Measurements from ENCODE around the gene ZDHHC12.

ZDHHC12 gene

GRCh38 chr9:128723866-128724743, at the start of gene ZDHHC12:
TSS of gene ZDHHC12 (minus strand) at chr9:128724127. CDS start at chr9:128724093, 34 bp downstream.
- DNase-seq (ENCODE audit: low read depth in 2 of 2, low spot score in 1 of 2), result peak; percentile 95 to 99

DNA sequence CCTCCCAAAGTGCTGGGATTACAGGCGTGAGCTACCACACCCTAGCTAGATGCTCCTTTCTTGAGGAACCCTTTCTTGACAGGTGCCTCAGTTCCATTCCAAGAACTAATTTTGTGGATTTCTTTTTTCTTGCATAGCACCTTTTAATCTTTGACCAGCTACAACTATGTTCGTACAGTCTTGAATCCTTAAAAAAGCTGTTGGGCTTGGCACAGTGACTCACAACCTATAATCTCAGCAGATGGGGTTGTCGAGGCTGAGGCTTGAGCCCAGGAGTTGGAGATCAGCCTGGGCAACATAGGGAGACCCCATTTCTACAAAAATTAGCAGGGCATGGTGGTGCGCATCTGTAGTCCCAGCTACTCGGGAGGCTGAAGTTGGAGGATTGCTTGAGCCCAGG, 49.1 kb upstream of the ZDHHC12 start:
- DNase-seq (ENCODE audit: low read depth in 2 of 2, low spot score in 1 of 2), result no peak

DNA sequence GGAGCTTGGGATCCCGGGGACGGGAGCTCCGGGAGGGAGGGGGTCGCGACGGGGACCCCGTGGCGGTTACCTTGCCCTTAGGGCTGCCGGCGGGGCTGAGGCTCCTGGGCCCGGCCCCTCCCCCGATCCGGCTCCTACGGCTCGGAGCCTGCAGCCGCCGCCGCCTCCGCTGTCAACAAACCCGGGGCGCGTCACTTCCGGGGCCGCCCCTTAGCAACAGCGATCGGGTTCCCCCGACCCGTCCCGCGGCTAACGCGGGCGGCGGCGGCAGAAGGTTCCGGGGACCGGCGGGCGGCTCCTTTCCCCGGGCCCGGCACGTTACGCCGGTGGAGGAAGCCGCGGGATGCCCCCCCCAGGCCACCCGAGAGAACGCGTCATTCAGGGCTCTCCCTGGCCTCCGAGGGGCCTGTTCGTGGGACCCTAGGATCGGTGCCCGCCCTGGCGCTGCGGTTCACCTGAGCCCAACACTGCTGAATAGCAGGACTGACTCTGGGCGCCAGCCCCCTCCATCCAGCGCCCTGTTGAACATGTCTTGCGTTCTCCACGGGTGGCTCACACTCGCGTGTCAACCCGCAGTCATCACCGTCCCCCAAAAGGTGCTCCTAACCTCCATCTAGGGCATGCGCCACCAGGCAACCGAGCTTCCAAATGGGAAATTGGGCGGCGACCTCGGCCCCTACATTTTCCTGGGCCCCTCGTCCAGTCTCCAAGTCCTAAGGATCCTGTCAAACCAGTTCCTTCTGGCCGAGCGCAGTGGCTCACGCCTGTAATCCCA, 48.0 kb upstream of the ZDHHC12 start, which contains the start of gene ZER1:
Gene ZER1, minus strand, starts transcription at position 183 of the 775 bp plus-strand sequence. CDS start 16,362 bp downstream, outside the sequence.
- DNase-seq (ENCODE audit: low read depth in 2 of 2, low spot score in 1 of 2), result peak; percentile 87 to 89

DNA sequence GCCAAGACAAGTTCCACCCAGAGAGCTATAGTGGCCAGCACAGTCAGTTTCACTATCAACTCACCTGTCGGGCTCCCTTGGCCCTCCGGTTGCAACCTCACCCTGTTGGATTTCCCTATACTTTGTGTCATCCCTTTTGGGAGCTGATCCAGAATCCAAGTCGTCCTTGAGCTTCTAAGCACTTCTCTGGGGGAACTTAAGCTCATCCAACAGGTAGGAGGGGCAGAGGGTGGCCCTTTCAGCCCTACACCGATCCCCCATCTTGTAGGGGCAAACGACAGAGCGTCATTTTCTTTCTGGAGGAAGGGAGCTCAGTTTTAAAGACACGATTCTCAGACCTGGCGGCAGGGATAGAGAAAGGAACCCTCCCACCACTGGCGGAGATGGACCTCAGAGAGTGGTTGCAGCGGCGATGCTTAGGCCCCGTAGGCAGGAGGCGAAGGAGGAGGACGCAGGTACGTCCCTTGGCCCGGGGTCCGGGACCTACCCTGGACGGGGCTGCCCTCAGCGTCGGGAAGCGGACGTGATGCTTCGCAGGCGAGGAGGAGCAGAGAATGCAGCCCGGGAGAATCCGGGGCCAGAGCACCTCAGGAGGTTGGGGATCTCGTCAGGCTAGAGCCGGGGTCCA, 47.3 kb upstream of the ZDHHC12 start:
- DNase-seq (ENCODE audit: low read depth in 2 of 2, low spot score in 1 of 2), result no peak

DNA sequence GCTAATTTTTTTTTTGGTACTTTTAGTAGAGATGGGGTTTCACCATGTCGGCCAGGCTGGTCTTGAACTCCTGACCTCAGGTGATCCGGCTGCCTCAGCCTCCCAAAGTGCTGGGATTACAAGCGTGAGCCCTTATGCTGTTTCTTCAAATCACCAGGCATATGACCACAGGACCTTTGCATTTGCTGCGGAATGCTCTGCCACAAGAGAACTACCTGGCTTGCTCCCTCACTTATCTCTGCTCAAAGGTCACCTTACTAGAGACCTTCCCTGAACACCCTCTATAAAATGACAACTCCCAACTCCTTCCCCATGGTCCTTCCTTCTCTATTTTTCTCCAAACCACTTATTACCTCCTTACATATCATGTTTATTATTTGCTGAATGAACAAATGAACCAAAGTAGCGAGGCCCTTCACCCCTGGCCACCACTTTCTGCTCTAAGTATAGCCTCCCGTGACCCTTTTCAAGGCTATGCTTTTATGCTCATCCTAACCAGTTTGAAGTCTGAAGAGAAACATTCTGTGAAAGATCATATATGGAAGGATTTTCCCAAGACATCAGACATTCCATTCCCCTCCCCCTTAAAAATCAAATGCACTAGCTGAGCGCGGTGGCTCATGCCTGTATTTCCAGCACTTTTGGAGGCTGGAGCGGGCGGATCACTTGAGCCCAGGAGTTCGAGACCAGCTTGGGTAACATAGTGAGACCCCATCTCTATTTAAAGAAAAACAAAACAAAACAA, 46.5 kb upstream of the ZDHHC12 start:
- DNase-seq (ENCODE audit: low read depth in 2 of 2, low spot score in 1 of 2), result no peak

DNA sequence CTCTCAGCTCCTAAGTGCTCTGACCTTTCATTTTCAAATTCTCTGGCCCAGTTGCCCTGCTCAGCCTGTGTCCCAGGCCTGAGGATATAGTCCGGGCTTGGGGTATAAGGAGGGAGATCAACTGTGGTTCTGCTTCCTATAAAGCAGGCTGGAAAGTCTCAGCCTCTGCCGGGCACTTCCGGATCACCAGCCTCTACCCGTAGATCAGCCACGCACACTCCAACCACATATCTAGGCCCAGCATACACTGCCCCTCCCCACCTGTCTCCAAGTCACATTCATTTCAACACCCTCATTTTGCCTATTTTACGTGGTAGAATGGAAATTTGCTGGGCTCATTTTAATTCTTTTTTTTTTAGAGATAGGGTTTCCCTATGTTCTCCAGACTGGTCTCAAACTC, 44.7 kb upstream of the ZDHHC12 start:
- DNase-seq (ENCODE audit: low read depth in 2 of 2, low spot score in 1 of 2), result no peak

- no peak for DNase-seq (ENCODE audit: low read depth in 2 of 2, low spot score in 1 of 2)
Observed at GRCh38 chr9:128765499-128765898, 41.6 kb upstream of the ZDHHC12 start.

- DNase-seq (ENCODE audit: low read depth in 2 of 2, low spot score in 1 of 2), result no peak
Observed at GRCh38 chr9:128764361-128764760, 40.4 kb upstream of the ZDHHC12 start.

- DNase-seq (ENCODE audit: low read depth in 2 of 2, low spot score in 1 of 2), result no peak
Observed at GRCh38 chr9:128762671-128763449, 38.9 kb upstream of the ZDHHC12 start.

GRCh38 chr9:128757602-128758001, 33.7 kb upstream of the ZDHHC12 start:
- no peak for DNase-seq (ENCODE audit: low read depth in 2 of 2, low spot score in 1 of 2)

- no peak for DNase-seq (ENCODE audit: low read depth in 2 of 2, low spot score in 1 of 2)
Observed at GRCh38 chr9:128753627-128754026, 29.7 kb upstream of the ZDHHC12 start.

DNA sequence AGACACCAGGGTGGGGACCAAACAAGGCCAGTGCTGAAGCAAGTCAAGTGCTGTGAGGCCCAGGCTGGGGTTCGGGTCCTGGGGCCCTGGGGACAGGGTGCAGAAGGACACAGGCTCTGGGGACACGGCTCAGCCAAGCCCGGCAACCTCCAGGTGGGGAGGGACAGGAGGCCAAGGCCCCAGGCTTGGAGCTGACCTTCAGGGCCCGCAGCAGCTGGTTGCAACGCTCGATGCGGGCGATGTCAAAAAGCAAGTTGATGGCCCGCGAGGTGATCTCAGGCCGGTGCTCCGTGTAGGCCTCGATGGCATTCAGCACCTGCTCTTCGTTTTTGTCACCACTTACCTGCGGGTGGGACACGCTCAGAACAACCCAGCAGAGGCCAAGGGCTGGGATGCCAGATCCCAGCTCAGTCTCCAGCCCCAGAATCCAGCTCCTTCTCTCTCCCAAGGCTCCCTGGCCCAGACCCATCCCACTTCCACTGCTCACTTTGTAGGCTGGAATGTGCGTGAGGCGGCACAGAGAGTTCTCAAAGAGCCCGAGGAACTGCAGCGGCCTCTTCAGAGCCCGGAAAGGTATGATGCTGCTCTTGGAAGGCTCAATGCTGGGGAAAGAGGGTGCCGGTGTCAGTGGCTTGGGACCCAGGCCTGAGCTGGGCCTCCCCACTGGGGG, 27.1 kb upstream of the ZDHHC12 start:
- DNase-seq (ENCODE audit: low read depth in 2 of 2, low spot score in 1 of 2), result no peak

DNA sequence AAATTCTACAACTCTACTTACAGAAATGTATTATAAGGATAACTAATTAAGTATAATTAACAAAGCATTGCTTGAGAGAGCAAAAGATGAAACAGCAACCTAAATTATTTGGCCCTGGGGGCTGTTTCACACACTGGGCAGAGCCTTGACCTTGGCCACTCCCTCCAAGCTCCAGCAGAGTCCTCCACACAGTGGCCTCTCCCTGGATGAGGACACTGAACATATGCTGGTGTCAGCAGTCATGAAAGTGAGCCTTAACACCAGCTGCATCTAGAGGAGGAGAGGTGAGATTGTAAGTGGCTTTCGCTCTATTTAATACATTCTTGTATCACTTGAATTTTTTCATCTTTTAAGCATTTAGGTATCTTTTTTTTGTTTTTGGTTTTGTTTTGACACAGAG, 23.3 kb upstream of the ZDHHC12 start:
- DNase-seq (ENCODE audit: low read depth in 2 of 2, low spot score in 1 of 2), result no peak

GRCh38 chr9:128743421-128743820, 19.5 kb upstream of the ZDHHC12 start:
- no peak for DNase-seq (ENCODE audit: low read depth in 2 of 2, low spot score in 1 of 2)

- no peak for DNase-seq (ENCODE audit: low read depth in 2 of 2, low spot score in 1 of 2)
Observed at GRCh38 chr9:128742401-128742800, 18.5 kb upstream of the ZDHHC12 start.

DNA sequence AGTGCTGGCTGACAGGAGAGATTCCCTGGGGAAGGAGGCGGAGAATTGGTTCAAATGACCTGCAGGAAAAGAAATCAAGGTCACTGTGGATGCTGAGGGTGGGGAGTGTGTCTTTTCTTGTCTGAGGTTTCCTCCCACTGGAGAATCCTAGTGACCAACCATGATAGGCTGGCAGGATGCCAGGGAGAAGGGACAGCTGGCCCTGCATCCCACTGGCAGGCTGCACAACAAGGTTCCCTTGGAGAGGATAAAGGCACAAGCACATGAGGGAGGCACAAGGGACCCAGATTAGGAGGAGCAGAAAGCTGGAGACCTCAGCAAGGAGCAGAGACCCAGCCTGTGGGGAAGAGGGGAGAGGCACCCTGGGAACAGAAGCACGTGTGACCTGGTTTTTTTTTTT, 11.4 kb upstream of the ZDHHC12 start:
- no peak for DNase-seq (ENCODE audit: low read depth in 2 of 2, low spot score in 1 of 2)

- no peak for DNase-seq (ENCODE audit: low read depth in 2 of 2, low spot score in 1 of 2)
Observed at GRCh38 chr9:128733256-128733655, 9.3 kb upstream of the ZDHHC12 start.

DNA sequence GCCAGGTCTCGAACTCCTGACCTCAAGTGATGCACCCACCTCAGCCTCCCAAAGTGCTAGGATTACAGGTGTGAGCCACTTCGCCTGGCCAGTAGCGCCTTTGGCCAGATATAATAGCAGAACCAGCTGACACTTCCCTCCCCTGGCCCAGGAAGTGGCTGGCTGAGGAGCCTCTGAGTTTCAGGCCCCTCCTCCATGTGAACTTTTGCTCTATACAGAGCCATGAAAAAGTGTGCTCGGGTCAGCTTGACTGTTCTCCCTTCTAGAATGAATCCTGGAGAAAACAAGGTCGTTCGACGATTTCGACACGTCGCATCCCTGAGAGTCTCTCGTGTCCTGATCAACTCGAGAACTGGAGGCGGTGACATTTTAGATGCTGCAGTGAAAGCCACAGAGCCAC, 8.6 kb upstream of the ZDHHC12 start:
- no peak for DNase-seq (ENCODE audit: low read depth in 2 of 2, low spot score in 1 of 2)

- DNase-seq (ENCODE audit: low read depth in 2 of 2, low spot score in 1 of 2), result no peak
Observed at GRCh38 chr9:128731691-128732090, 7.8 kb upstream of the ZDHHC12 start.

- no peak for DNase-seq (ENCODE audit: low read depth in 2 of 2, low spot score in 1 of 2)
Observed at GRCh38 chr9:128731093-128731492, 7.2 kb upstream of the ZDHHC12 start.

Measured in stimulated activated CD8-positive, alpha-beta memory T cell treated with anti-CD3 and anti-CD28 coated beads, Interleukin-4, amount 100 ng/mL, for 4 hours (primary cell).